Heart right ventricle (tissue), 16 donors: ENCODE results near the gene MTG2. TPM values are rescaled to one million over a fixed set of nuclear protein-coding genes. Genes with fewer than 3 reads are reported as not detected.

Experiments
- ATAC-seq, 8 donors: fragments of 200-7000 bp; cut with Tn5 transposase; one replicate each; pipeline ENCODE4 v1.9.1; 2020; ENCODE audit warnings: mild to moderate bottlenecking in 8 of 8, moderate library complexity in 8 of 8, moderate number of reproducible peaks in 1 of 8
- DNase-seq, 2 donors: peaks; one replicate each; pipeline ENCODE4 v3.0.0-alpha.2; 2020
- H3K27ac ChIP-seq, 10 donors: fragments of 200-600 bp; sonication (generic) in 2 of 10; one replicate each; pipeline versions ENCODE4 v1.5.0 to v1.8.0; 2020 to 2022; ENCODE audit warnings: mild to moderate bottlenecking in 3 of 10
- H3K27me3 ChIP-seq, 7 donors: fragments of 200-600 bp; one replicate each; pipeline ENCODE4 v1.8.0; 2021 to 2022; ENCODE audit warnings: mild to moderate bottlenecking in 2 of 7
- H3K36me3 ChIP-seq, 9 donors: fragments of 200-600 bp; sonication (generic) in 1 of 9; one replicate each; pipeline versions ENCODE4 v1.5.0 to v1.8.0; 2020 to 2022; ENCODE audit warnings: mild to moderate bottlenecking in 2 of 9
- H3K4me1 ChIP-seq, 9 donors: fragments of 200-600 bp; sonication (generic) in 1 of 9; one replicate each; pipeline versions ENCODE4 v1.5.0 to v1.8.0; 2020 to 2022; ENCODE audit warnings: mild to moderate bottlenecking in 4 of 9
- H3K4me3 ChIP-seq, 10 donors: fragments of 200-600 bp; sonication (generic) in 2 of 10; one replicate each; pipeline versions ENCODE4 v1.5.0 to v1.8.0; 2020 to 2022; ENCODE audit warnings: mild to moderate bottlenecking in 7 of 10, moderate library complexity in 2 of 10
- H3K9me3 ChIP-seq, 11 donors: fragments of 200-600 bp in 10 of 11; sonication (generic) in 2 of 11; one replicate each; pipeline versions ENCODE4 v1.5.0 to v1.8.0; 2013 to 2022; ENCODE audit warnings: mild to moderate bottlenecking in 2 of 11, control low read depth in 1 of 11, moderate library complexity in 1 of 11
- CTCF ChIP-seq, 9 donors: fragments of 200-600 bp; sonication (generic) in 2 of 9; IDR thresholded peaks; one replicate each; pipeline versions ENCODE4 v1.5.0 to v1.8.0; 2021 to 2022; ENCODE audit warnings: antibody characterized with exemption in 9 of 9, mild to moderate bottlenecking in 5 of 9, moderate library complexity in 1 of 9
- WGBS, 2 donors: extraction: QIAGEN DNeasy Blood & Tissue Kit; methylation state at CpG; one replicate each; pipeline ENCODE4 v1.1.7; 2013; ENCODE audit warnings: inconsistent platforms in 1 of 2; 5-methylcytosine and 5-hydroxymethylcytosine counted together
- intact Hi-C, 10 donors: fragments of 100-400 bp; cut with DNase I; formaldehyde crosslinking; loops; one replicate each; pipeline versions ENCODE4 v1.11.1 to v1.14.2; 2022
- polyA plus RNA-seq, 2 donors: library from polyadenylated mRNA; stranded (reverse); fragments of 200-250 nt; gene quantifications; one replicate each; pipeline ENCODE4 v1.2.3, GENCODE V29; 2013
- total RNA-seq, 10 donors: library from RNA; stranded (reverse); fragmentation: NEBNext Ultra II Directional in 3 of 10; extraction: Animal tissue kit (Norgen Biotek cat#: 25700) in 3 of 10; gene quantifications; one replicate each; pipeline versions ENCODE4 v1.2.1 to v1.2.4, GENCODE V29; 2021 to 2023
- donor health status: Arrhythmogenic right ventricular cardiomyopathy.
- donor health status: ischemic (EF 13 %, LVEDD 7.1; RV severe dilation, severe dysfunction).
- donor health status: healthy with polysubstance abuse.
- donor health status: DM: no; HTN: yes; CAD: no.
- donor health status: DM: no; HTN: no; CAD: no.
- donor health status: ischemic (EF 25% LVEDD 6.9; RV normal size, moderate dysfunction).
- donor health status: ischemic (EF 25% LVEDD 5.7; RV mildly dilated, moderate dysfunction).
- donor health status: healthy.
- donor health status: DM: yes; HTN: yes; CAD: no.
- donor health status: Ischemic cardiomyopathy.
- donor health status: ischemic (EF 35%, LVEDD 5.7; RV mildly dilated, moderate dysfunction).
- donor health status: nonischemic (EF 11% LVEDD 7.7; RV severe dilation, severe dysfunction).
- donor health status: DM: yes; HTN: yes; CAD: no.
- donor health status: PGD.
- donor health status: ischemic (EF 29% LVEDD 5.4; RV normal size, mild dysfunction).
- donor health status: nonischemic (EF 23%, LVEDD 6.1; RV moderate dilation, normal function).

MTG2 gene
- total and polyA plus RNA-seq, 12 donors: 21.5 to 55.5 (median 28.2) TPM

- H3K4me3 ChIP-seq: peak overlapping the region; percentile 51 to 98 (median 92)
- no peaks in the 10 kb centered on the region for H3K9me3 ChIP-seq
- H3K4me1 ChIP-seq: peaks cover 0 to 55% (median 32%) of the 10 kb centered on the region in 9 donors
- H3K27ac ChIP-seq: peak overlapping the region; percentile 79 to 98 (median 94)
- no peaks in the 10 kb centered on the region for H3K27me3 ChIP-seq
- TF ChIP-seq CTCF (IDR thresholded peaks at IDR 0.05): no peak
- no peak for ATAC-seq
- WGBS, 2 donors: 29 to 30% methylated on average over 25 of the region's 25 CpGs
- H3K36me3 ChIP-seq: peaks cover 0 to 25% (median 0%) of the 10 kb centered on the region in 9 donors
- DNase-seq: no peak
- intact Hi-C loops: loop anchor here in 6 of 10 donors (2.0 to 10.0 kb wide), 7 partner anchors 36 to 201 kb away; partner anchors contain the start of genes OSBPL2 (in 2 of the 6), PSMA7 (in 2 of the 6), RPS21 (in 2 of the 6) and SS18L1 (in 2 of the 6)
These were observed 756 bp downstream of the MTG2 start for GRCh38 chr20:62183426-62184142.

GRCh38 chr20:62186096-62186426, 3.2 kb downstream of the MTG2 start:
- H3K27ac ChIP-seq: peak overlapping the region in 1 of 10 donors; percentile 58
- peaks cover 0 to 24% (median 2%) of the 10 kb centered on the region in 9 donors for H3K36me3 ChIP-seq
- peaks cover 0 to 55% (median 32%) of the 10 kb centered on the region in 9 donors for H3K4me1 ChIP-seq
- ATAC-seq (no peak), DNase-seq (no peak)
- no peak overlapping the region for H3K4me3 ChIP-seq
- no peaks in the 10 kb centered on the region for H3K9me3 ChIP-seq
- intact Hi-C loops: loop anchor here in 3 of 10 donors (5.0 to 10.0 kb wide), 3 partner anchors 46 to 199 kb away; partner anchors contain the start of gene RPS21 (in 2 of the 3)
- TF ChIP-seq CTCF (IDR thresholded peaks at IDR 0.05): no peak
- 71 to 78% methylated on average over 3 of the region's 3 CpGs for WGBS, 2 donors
- no peaks in the 10 kb centered on the region for H3K27me3 ChIP-seq

- Histone ChIP-seq H3K27me3 (no peaks in the 10 kb centered on the region), H3K4me3 (no peak overlapping the region), H3K36me3 (peaks cover 0 to 26% (median 2%) of the 10 kb centered on the region in 9 donors), H3K4me1 (peaks cover 0 to 49% (median 28%) of the 10 kb centered on the region in 9 donors), H3K9me3 (no peaks in the 10 kb centered on the region), H3K27ac (peak overlapping the region in 7 of 10 donors; percentile 14 to 77 (median 44))
- no peak for TF ChIP-seq CTCF (IDR thresholded peaks at IDR 0.05)
- ATAC-seq (no peak), DNase-seq (no peak)
- 48 to 53% methylated on average over 13 of the region's 13 CpGs for WGBS, 2 donors
- intact Hi-C loops: loop anchor here in 3 of 10 donors (5.0 to 10.0 kb wide), 3 partner anchors 45 to 198 kb away; partner anchors contain the start of gene RPS21 (in 2 of the 3)
These were observed 4.3 kb downstream of the MTG2 start for GRCh38 chr20:62186887-62187866.
